Measurements from ENCODE around the gene BFSP2. TPM values are rescaled to one million over a fixed set of nuclear protein-coding genes. Genes with fewer than 3 reads are reported as not detected.
"Not testable (repeated sequence)": the region's sequence is repeated elsewhere in the genome, so short reads cannot be mapped to it uniquely, and the experiment has no call there.

Gene BFSP2
- total RNA-seq, 1 experiment from 2014 or later = not detected

DNA sequence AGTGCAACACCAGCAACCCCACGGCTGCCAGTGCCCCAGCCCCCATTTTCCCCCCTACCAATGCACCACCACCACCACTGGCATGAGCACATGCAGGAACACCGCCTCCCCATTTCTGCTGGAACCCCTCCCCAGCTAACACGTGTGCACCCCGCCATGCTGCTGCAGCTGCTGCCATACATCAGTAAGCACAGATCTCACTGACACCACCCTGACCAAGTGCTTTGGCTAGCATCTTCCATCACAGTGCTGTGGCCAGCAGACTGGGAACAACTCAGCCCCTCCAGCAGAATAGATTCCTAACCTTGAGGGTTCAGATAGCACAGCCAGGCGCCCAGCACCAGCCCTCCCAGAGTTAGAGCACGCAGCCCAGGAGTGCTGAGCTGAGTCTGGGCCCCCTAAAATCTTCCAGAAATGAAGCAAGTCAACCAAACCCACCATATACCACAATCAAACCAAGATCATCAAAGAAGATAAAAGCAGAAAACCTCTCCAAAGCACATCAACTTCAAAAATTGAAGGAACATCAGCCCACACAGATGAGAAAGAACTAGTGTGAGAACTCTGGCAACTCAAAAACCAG, 92.4 kb downstream of the BFSP2 start:
- H3K27ac Mint-ChIP-seq (ENCODE audit: low read depth, unreplicated experiment) = no peak overlapping the region
- no TSS peak for BruUV-seq (replicated peaks)
- TF ChIP-seq, protein P1, sequence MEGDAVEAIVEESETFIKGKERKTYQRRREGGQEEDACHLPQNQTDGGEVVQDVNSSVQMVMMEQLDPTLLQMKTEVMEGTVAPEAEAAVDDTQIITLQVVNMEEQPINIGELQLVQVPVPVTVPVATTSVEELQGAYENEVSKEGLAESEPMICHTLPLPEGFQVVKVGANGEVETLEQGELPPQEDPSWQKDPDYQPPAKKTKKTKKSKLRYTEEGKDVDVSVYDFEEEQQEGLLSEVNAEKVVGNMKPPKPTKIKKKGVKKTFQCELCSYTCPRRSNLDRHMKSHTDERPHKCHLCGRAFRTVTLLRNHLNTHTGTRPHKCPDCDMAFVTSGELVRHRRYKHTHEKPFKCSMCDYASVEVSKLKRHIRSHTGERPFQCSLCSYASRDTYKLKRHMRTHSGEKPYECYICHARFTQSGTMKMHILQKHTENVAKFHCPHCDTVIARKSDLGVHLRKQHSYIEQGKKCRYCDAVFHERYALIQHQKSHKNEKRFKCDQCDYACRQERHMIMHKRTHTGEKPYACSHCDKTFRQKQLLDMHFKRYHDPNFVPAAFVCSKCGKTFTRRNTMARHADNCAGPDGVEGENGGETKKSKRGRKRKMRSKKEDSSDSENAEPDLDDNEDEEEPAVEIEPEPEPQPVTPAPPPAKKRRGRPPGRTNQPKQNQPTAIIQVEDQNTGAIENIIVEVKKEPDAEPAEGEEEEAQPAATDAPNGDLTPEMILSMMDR (IDR thresholded peaks at IDR 0.05; ENCODE audit: unreplicated experiment) = no peak
- no peak for DNase-seq (ENCODE audit: unreplicated experiment)
- H3K36me3 Mint-ChIP-seq (ENCODE audit: insufficient read depth, unreplicated experiment) = no peaks in the 10 kb centered on the region
- POLR2A ChIA-PET = interaction anchor here (0.6 kb wide), 1 partner anchor 81 kb away, joined by 3 read pairs; the partner anchor contains the start of gene CDV3
- no peaks in the 10 kb centered on the region for H3K27me3 Mint-ChIP-seq (ENCODE audit: insufficient read depth, unreplicated experiment)
- H3K4me3 Mint-ChIP-seq (ENCODE audit: unreplicated experiment) = no peak overlapping the region
- intact Hi-C loops (cut with micrococcal nuclease) = no loop called here
- H3K9me3 Mint-ChIP-seq (ENCODE audit: unreplicated experiment) = no peaks in the 10 kb centered on the region
- CTCF ChIA-PET = interaction anchor here (0.7 to 1.8 kb wide), 4 partner anchors 17 to 86 kb away, joined by 3 to 7 read pairs (median 4); no protein-coding TSS in a partner anchor
- H3K4me1 Mint-ChIP-seq (ENCODE audit: insufficient read depth, unreplicated experiment) = peaks cover 19% of the 10 kb centered on the region

DNA sequence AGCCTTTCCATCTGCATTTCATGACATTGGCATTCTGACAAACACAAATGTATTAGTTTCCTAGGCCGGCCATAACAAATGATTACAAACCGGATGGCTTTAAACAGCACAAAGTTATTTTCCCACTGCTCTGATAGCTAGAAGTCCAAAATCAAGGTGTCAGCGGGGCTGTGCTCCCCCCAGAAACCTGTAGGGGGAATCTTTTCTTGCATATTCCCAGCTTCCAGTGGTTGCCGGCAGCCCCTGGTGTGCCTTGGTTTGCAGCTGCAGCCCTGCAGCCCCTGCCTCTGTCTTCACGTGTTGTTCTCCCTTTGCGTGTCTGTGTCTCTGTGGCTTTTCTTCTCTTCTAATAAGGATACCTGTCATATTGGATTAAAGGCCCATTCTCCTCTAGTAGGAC, 94.6 kb downstream of the BFSP2 start:
- Mint-ChIP-seq H3K4me1 (ENCODE audit: insufficient read depth, unreplicated experiment) (peaks cover 4% of the 10 kb centered on the region), H3K4me3 (ENCODE audit: unreplicated experiment) (no peak overlapping the region), H3K36me3 (ENCODE audit: insufficient read depth, unreplicated experiment) (no peaks in the 10 kb centered on the region), H3K9me3 (ENCODE audit: unreplicated experiment) (no peaks in the 10 kb centered on the region), H3K27me3 (ENCODE audit: insufficient read depth, unreplicated experiment) (no peaks in the 10 kb centered on the region), H3K27ac (ENCODE audit: low read depth, unreplicated experiment) (no peak overlapping the region)
- DNase-seq (ENCODE audit: unreplicated experiment) = peak; percentile 42
- ChIA-PET CTCF (no interaction called here), POLR2A (no interaction called here)
- intact Hi-C loops (cut with micrococcal nuclease) = no loop called here
- TF ChIP-seq, protein P1 (IDR thresholded peaks at IDR 0.05; ENCODE audit: unreplicated experiment) = peak; percentile 16
- no TSS peak for BruUV-seq (replicated peaks)

DNA sequence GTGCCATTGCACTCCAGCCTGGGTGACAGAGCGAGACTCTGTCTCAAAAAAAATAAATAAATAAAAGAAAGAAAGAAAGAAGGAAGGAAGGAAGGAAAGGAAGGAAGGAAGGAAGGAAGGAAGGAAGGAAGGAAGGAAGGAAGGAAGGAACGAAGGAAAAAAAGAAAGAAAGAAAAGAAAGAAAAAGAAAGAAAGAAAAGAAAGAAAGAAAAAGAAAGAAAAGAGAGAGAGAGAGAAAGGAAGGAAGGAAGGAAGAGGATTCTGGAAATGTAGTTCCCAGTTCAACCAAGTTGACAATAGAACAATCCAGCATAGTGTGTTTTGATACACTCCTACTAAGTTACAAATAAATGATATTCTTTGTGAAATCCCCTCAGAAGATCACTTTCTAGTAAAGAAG, 102.7 kb downstream of the BFSP2 start:
- DNase-seq (ENCODE audit: unreplicated experiment); H3K27ac Mint-ChIP-seq (ENCODE audit: low read depth, unreplicated experiment); H3K4me1 Mint-ChIP-seq (ENCODE audit: insufficient read depth, unreplicated experiment); H3K4me3 Mint-ChIP-seq (ENCODE audit: unreplicated experiment); BruUV-seq (replicated peaks); H3K9me3 Mint-ChIP-seq (ENCODE audit: unreplicated experiment); intact Hi-C loops (cut with micrococcal nuclease); H3K36me3 Mint-ChIP-seq (ENCODE audit: insufficient read depth, unreplicated experiment): not testable (repeated sequence)
- POLR2A ChIA-PET = interaction anchor here (0.6 kb wide), 1 partner anchor 27 kb away, joined by 3 read pairs; no protein-coding TSS in a partner anchor
- peaks cover 14% of the 10 kb centered on the region for H3K27me3 Mint-ChIP-seq (ENCODE audit: insufficient read depth, unreplicated experiment)
- CTCF ChIA-PET = interaction anchor here (1.6 kb wide), 1 partner anchor 75 kb away, joined by 5 read pairs; no protein-coding TSS in a partner anchor

DNA sequence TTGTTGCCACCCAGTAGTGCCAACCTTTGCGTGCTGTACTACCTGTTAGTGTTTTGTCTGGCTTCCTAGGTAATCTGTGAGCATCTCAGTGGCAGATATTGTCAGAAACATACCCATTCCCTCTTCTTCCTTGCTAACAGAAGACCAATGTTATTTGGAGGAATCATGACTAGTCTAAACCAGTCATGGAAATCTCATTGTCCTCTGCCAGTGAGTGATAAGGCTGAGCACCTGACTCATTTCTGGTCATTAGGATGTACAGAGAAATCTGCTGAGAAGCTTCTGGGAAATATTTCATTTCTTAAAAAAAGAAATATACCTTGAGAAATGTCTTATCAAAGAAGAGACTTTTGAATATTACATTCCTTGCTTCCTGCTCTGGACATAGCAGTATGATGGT, 103.6 kb downstream of the BFSP2 start:
- no peaks in the 10 kb centered on the region for H3K36me3 Mint-ChIP-seq (ENCODE audit: insufficient read depth, unreplicated experiment)
- CTCF ChIA-PET = interaction anchor here (0.7 kb wide), 1 partner anchor 904 kb away, joined by 3 read pairs; no protein-coding TSS in a partner anchor
- intact Hi-C loops (cut with micrococcal nuclease) = no loop called here
- TF ChIP-seq, protein P1 (IDR thresholded peaks at IDR 0.05; ENCODE audit: unreplicated experiment) = no peak
- H3K4me3 Mint-ChIP-seq (ENCODE audit: unreplicated experiment) = no peak overlapping the region
- H3K27ac Mint-ChIP-seq (ENCODE audit: low read depth, unreplicated experiment) = no peak overlapping the region
- no peak for DNase-seq (ENCODE audit: unreplicated experiment)
- BruUV-seq (replicated peaks) = no TSS peak
- no peaks in the 10 kb centered on the region for H3K4me1 Mint-ChIP-seq (ENCODE audit: insufficient read depth, unreplicated experiment)
- no peaks in the 10 kb centered on the region for H3K9me3 Mint-ChIP-seq (ENCODE audit: unreplicated experiment)
- H3K27me3 Mint-ChIP-seq (ENCODE audit: insufficient read depth, unreplicated experiment) = peaks cover 14% of the 10 kb centered on the region
- POLR2A ChIA-PET = interaction anchor here (0.7 kb wide), 1 partner anchor 38 kb away, joined by 3 read pairs; no protein-coding TSS in a partner anchor

Measured in MCF 10A (cell line).